Body of pancreas (tissue), 4 donors: Measurements from ENCODE around the gene HMCN2. TPM values are rescaled to one million over a fixed set of nuclear protein-coding genes. Genes with fewer than 3 reads are reported as not detected.

Experiments
- ATAC-seq: fragments of 150-250 bp; one replicate; pipeline ENCODE4 v1.9.1; 2016
- DNase-seq, 4 donors: peaks; one replicate each; pipeline ENCODE4 v3.0.0-alpha.2; 2019
- H3K27ac ChIP-seq, 4 donors: fragments of 200-600 bp; sonication (generic); 1 replicate in 3 of 4; 2 replicates in 1 of 4; pipeline versions ENCODE4 v1.5.1 to v1.6.1; 2016 to 2019; ENCODE audit warnings: mild to moderate bottlenecking in 1 of 4, mixed read lengths in 1 of 4, moderate library complexity in 1 of 4
- H3K27me3 ChIP-seq, 2 donors: fragments of 200-600 bp; sonication (generic); one replicate each; pipeline ENCODE4 v1.6.0; 2016; ENCODE audit warnings: mild to moderate bottlenecking in 1 of 2
- H3K36me3 ChIP-seq, 2 donors: fragments of 200-600 bp; sonication (generic); replicated peaks in 1 of 2; 2 replicates each; pipeline ENCODE4 v1.5.1; 2016; ENCODE audit warnings: low read depth in 2 of 2; ENCODE audit not compliant: insufficient read depth in 1 of 2
- H3K4me1 ChIP-seq: fragments of 200-600 bp; sonication (generic); one replicate; pipeline ENCODE4 v1.6.0; 2016
- H3K4me3 ChIP-seq, 2 donors: fragments of 200-600 bp; sonication (generic); 1 replicate in 1 of 2; 2 replicates in 1 of 2; pipeline ENCODE4 v1.5.1; 2016 to 2019
- H3K9me3 ChIP-seq, 3 donors: fragments of 200-600 bp; sonication (generic); 1 replicate in 2 of 3; 2 replicates in 1 of 3; pipeline ENCODE4 v1.5.1; 2016
- POLR2A ChIP-seq, 3 donors: fragments of 450-650 bp; IDR thresholded peaks; one replicate each; pipeline ENCODE4 v1.6.1; 2016; ENCODE audit warnings: antibody characterized with exemption in 3 of 3, mild to moderate bottlenecking in 2 of 3
- WGBS, 2 donors: methylation state at CpG; one replicate each; pipeline ENCODE4 v1.1.5; 2017; 5-methylcytosine and 5-hydroxymethylcytosine counted together
- intact Hi-C: fragments of 100-400 bp; cut with DNase I; formaldehyde crosslinking; loops from one replicate; pipeline ENCODE4 v1.15.1; 2023
- total RNA-seq, 2 donors: library from RNA; depleted of rRNA; stranded (reverse); fragments of >200 nt; gene quantifications; one replicate each; pipeline ENCODE4 v1.1.0, GENCODE V29; 2016
- TF ChIP-seq, protein P1 (sequence below), 7 experiments: fragments of 450-650 bp in 4 of 7; fragments of 200-600 bp in 3 of 7; sonication (generic) in 3 of 7; IDR thresholded peaks; one replicate each; pipeline ENCODE4 v1.5.1; 2016 to 2019; ENCODE audit warnings: antibody characterized with exemption in 7 of 7

Gene HMCN2
- total RNA-seq, 2 donors from 2014 or later = 0.78 to 3.6 TPM

DNA sequence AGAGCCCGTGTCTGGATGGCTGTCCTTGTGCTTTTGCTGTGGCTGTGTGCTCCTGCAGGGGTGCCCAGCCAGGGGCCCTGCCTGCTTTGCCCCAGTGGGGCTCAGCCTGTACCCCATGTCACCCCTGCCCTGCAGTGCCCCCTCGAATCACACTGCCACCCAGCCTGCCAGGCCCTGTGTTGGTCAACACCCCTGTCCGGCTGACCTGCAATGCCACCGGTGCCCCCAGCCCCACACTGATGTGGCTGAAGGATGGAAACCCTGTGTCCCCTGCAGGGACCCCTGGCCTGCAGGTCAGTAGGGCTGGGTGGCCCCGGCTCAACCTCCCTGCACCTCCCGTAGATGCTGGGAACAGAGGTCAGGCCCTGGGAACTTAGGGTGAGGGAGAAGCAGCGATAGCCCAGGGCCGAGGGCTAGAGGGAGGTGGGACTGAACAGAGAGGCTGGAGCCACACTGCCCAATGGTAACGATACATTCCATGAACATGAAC, 96.4 kb downstream of the HMCN2 start:
- DNase-seq (no peak), ATAC-seq (no peak)
- H3K4me1 ChIP-seq = no peaks in the 10 kb centered on the region
- intact Hi-C loops = no loop called here
- H3K36me3 ChIP-seq = no peaks in the 10 kb centered on the region
- TF ChIP-seq, protein P1, sequence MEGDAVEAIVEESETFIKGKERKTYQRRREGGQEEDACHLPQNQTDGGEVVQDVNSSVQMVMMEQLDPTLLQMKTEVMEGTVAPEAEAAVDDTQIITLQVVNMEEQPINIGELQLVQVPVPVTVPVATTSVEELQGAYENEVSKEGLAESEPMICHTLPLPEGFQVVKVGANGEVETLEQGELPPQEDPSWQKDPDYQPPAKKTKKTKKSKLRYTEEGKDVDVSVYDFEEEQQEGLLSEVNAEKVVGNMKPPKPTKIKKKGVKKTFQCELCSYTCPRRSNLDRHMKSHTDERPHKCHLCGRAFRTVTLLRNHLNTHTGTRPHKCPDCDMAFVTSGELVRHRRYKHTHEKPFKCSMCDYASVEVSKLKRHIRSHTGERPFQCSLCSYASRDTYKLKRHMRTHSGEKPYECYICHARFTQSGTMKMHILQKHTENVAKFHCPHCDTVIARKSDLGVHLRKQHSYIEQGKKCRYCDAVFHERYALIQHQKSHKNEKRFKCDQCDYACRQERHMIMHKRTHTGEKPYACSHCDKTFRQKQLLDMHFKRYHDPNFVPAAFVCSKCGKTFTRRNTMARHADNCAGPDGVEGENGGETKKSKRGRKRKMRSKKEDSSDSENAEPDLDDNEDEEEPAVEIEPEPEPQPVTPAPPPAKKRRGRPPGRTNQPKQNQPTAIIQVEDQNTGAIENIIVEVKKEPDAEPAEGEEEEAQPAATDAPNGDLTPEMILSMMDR (IDR thresholded peaks at IDR 0.05) = no peak
- TF ChIP-seq POLR2A (IDR thresholded peaks at IDR 0.05) = no peak
- H3K4me3 ChIP-seq = no peak overlapping the region
- no peak overlapping the region for H3K27ac ChIP-seq
- H3K9me3 ChIP-seq = no peaks in the 10 kb centered on the region
- WGBS, 2 donors = 79 to 82% methylated on average over 6 to 9 of the region's 9 CpGs
- no peaks in the 10 kb centered on the region for H3K27me3 ChIP-seq

DNA sequence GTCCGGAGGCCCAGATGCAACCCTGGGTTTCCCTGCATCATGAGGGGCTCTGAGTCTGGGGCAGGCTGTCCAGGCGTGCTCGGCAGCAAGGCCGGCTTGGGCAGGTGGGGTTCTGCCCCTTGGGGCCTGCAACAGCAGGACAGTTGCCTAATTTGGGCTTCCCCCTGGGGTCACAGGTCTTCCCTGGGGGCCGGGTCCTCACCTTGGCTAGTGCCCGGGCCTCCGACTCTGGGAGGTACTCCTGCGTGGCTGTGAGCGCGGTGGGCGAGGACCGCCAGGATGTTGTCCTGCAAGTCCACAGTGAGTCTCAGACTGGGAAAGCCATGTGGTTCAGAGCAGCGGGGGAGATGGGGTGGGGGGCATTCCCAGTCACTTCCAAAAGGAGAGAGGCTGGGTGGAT, 97.1 kb downstream of the HMCN2 start:
- ATAC-seq (no peak), DNase-seq (no peak)
- Histone ChIP-seq H3K4me1 (no peaks in the 10 kb centered on the region), H3K4me3 (no peak overlapping the region), H3K36me3 (no peaks in the 10 kb centered on the region), H3K9me3 (no peaks in the 10 kb centered on the region), H3K27me3 (no peaks in the 10 kb centered on the region), H3K27ac (no peak overlapping the region)
- 93% methylated on average over 13 of the region's 13 CpGs; no CpG with 5 or more reads in 1 of the 2 donors for WGBS, 2 donors
- TF ChIP-seq, protein P1 (IDR thresholded peaks at IDR 0.05) = no peak
- TF ChIP-seq POLR2A (IDR thresholded peaks at IDR 0.05) = no peak
- intact Hi-C loops = no loop called here

DNA sequence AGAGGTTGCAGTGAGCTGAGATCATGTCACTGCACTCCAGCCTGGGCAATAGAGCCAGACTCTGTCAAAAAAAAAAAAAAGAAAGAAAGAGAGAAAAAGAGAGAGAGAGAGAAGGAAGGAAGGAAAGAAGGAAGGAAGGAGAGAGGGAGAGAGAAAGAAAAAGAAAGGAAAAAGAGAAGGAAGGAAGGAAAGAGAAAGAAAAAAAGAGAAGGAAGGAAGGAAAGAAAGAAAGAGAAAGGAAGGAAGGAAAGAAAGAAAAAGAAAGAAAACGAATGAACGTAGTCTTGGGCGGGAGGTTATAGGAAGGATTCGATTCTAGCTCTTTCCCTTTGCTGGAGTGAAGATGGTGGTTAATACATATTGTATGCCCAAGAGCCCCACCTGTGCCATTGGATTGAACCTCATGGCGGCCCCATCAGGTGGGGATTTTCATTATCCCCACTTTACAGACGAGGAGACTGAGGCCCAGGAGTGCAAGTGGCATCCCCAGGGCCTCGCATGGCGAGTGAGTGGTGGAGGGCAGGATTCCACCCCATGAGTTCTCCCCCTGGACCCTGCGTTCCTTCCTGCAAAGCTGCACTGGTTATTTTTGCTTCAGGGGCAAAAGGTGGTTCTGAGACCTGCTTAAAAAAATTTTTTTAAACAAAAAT, 98.3 kb downstream of the HMCN2 start:
- no peaks in the 10 kb centered on the region for H3K4me1 ChIP-seq
- intact Hi-C loops = no loop called here
- DNase-seq (no peak), ATAC-seq (no peak)
- H3K4me3 ChIP-seq = no peak overlapping the region
- TF ChIP-seq, protein P1 (IDR thresholded peaks at IDR 0.05) = no peak
- WGBS, 2 donors = 61 to 77% methylated on average over 8 to 9 of the region's 9 CpGs
- H3K36me3 ChIP-seq = no peaks in the 10 kb centered on the region
- H3K27me3 ChIP-seq = no peaks in the 10 kb centered on the region
- H3K9me3 ChIP-seq = no peaks in the 10 kb centered on the region
- no peak overlapping the region for H3K27ac ChIP-seq

DNA sequence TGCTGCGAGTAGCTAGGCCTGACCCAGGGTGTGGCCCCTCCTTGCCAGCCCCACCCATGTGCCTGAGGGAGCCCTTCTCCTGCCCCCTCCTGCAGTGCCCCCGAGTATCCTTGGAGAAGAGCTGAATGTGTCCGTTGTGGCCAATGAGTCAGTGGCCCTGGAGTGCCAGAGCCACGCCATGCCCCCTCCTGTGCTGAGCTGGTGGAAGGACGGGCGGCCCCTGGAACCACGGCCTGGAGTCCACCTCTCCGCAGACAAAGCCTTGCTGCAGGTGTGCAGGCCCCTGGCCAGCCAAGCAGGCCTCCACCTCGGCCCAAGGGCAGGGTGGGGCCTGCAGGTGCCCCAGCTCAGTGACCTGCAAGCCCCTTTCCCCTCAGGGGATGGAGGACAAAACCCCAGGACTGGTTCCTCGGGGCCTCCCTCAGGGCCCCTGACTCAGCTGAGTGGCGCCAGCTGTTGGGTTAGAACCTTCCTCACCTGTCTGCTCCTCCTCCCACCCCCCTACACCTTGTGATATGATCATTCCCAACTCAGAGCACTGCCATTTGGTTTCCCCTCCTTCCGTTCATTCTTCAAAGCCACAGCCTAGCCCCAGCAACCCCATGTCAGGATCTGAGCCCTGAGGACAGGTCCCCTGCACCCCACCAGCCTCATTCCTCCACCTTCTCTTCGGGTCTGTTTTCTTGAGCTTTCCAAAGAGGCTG, 99.2 kb downstream of the HMCN2 start:
- TF ChIP-seq, protein P1 (IDR thresholded peaks at IDR 0.05) = no peak
- TF ChIP-seq POLR2A (IDR thresholded peaks at IDR 0.05) = no peak
- H3K36me3 ChIP-seq = no peaks in the 10 kb centered on the region
- no peaks in the 10 kb centered on the region for H3K27me3 ChIP-seq
- no peak overlapping the region for H3K4me3 ChIP-seq
- no peaks in the 10 kb centered on the region for H3K4me1 ChIP-seq
- WGBS, 2 donors = 65 to 76% methylated on average over 7 to 12 of the region's 13 CpGs
- intact Hi-C loops = no loop called here
- ATAC-seq (no peak), DNase-seq (no peak)
- H3K9me3 ChIP-seq = no peaks in the 10 kb centered on the region
- H3K27ac ChIP-seq = no peak overlapping the region
